PC-3 (cell line): Measurements from ENCODE around the gene IRX2. TPM values are rescaled to one million over a fixed set of nuclear protein-coding genes. Genes with fewer than 3 reads are reported as not detected.

ENCODE experiments used
- ATAC-seq: fragments of 200-7000 bp; cut with Tn5 transposase; 2 replicates; pipeline ENCODE4 v1.9.1; 2020; ENCODE audit warnings: mild to moderate bottlenecking, moderate library complexity
- BruUV-seq: library from RNA; stranded (reverse); fragments of 400-500 nt; replicated peaks from 2 replicates; lab custom pipeline; 2021; lab: Mats Ljungman, UMichigan
- CTCF ChIA-PET: fragments of 300-600 bp; sonication (Branson Sonifier 250); formaldehyde crosslinking; loops from one replicate; lab custom pipeline; 2022; ENCODE audit warnings: antibody characterized with exemption; lab: Charles Lee
- POLR2A ChIA-PET: fragments of 300-600 bp; sonication (Branson Sonifier 250); formaldehyde crosslinking; loops from one replicate; lab custom pipeline; 2022; ENCODE audit warnings: antibody characterized with exemption; ENCODE audit not compliant: unreplicated experiment; lab: Charles Lee
- DNase-seq: peaks from one replicate; pipeline ENCODE4 v3.0.0-alpha.2; 2015
- H2AFZ ChIP-seq: fragments of 300-600 bp; sonication (generic); 2 replicates; pipeline ENCODE4 v1.6.0; 2016; ENCODE audit warnings: antibody characterized with exemption, low read length
- H3F3A ChIP-seq: fragments of 300-600 bp; sonication (generic); one replicate; pipeline ENCODE4 v1.6.0; 2017; ENCODE audit warnings: antibody characterized with exemption, low read length, control low read depth, mild to moderate bottlenecking; ENCODE audit not compliant: unreplicated experiment
- H3K27ac ChIP-seq: fragments of 300-600 bp; sonication (generic); 2 replicates; pipeline ENCODE4 v1.5.1; 2016; ENCODE audit warnings: mild to moderate bottlenecking, low read length
- H3K27me3 ChIP-seq: fragments of 300-600 bp; sonication (generic); 2 replicates; pipeline ENCODE4 v1.6.1; 2016; ENCODE audit warnings: low read length, mixed read lengths
- H3K36me3 ChIP-seq: fragments of 300-600 bp; sonication (generic); 2 replicates; pipeline ENCODE4 v1.6.1; 2016; ENCODE audit warnings: low read depth, mixed run types, low read length, mixed read lengths
- H3K4me1 ChIP-seq: fragments of 300-600 bp; sonication (generic); 2 replicates; pipeline ENCODE4 v1.5.1; 2016; ENCODE audit warnings: low read length; ENCODE audit not compliant: insufficient read depth
- H3K4me2 ChIP-seq: fragments of 300-600 bp; sonication (generic); 2 replicates; pipeline ENCODE4 v1.6.0; 2016; ENCODE audit warnings: low read length
- H3K4me3 ChIP-seq: fragments of 300-600 bp; sonication (generic); 2 replicates; pipeline ENCODE4 v1.5.1; 2016; ENCODE audit warnings: mild to moderate bottlenecking, low read length, mixed read lengths
- H3K79me2 ChIP-seq: fragments of 300-600 bp; sonication (generic); 2 replicates; pipeline ENCODE4 v1.6.1; 2017; ENCODE audit warnings: low read length, mixed read lengths
- H3K9ac ChIP-seq: fragments of 300-600 bp; sonication (generic); 2 replicates; pipeline ENCODE4 v1.6.0; 2016; ENCODE audit warnings: mild to moderate bottlenecking, low read length
- H3K9me2 ChIP-seq: fragments of 300-600 bp; sonication (generic); replicated peaks from 2 replicates; pipeline ENCODE4 v1.6.1; 2016; ENCODE audit warnings: mixed run types, low read length, mixed read lengths
- H3K9me3 ChIP-seq: fragments of 300-600 bp; sonication (generic); 2 replicates; pipeline ENCODE4 v1.6.1; 2016; ENCODE audit warnings: low read length, mixed read lengths
- H4K20me1 ChIP-seq: fragments of 300-600 bp; sonication (generic); 2 replicates; pipeline ENCODE4 v1.6.1; 2016; ENCODE audit warnings: low read length, mixed read lengths
- EZH2 ChIP-seq: fragments of 300-600 bp; sonication (generic); IDR thresholded peaks from one replicate; pipeline ENCODE4 v1.6.1; 2017; ENCODE audit warnings: antibody characterized with exemption, mild to moderate bottlenecking, low read length; ENCODE audit not compliant: unreplicated experiment
- EZH2phosphoT487 ChIP-seq: fragments of 300-600 bp; sonication (generic); IDR thresholded peaks from 2 replicates; pipeline ENCODE4 v1.6.1; 2018; ENCODE audit warnings: mild to moderate bottlenecking, antibody characterized with exemption, low read length, borderline replicate concordance
- intact Hi-C: fragments of 100-400 bp; cut with micrococcal nuclease; formaldehyde crosslinking; loops from 2 replicates; pipeline ENCODE4 v1.9.0; 2023
- total RNA-seq: library from RNA; depleted of rRNA; stranded (reverse); fragments of >200 nt; gene quantifications from 2 replicates; pipeline ENCODE4 v1.2.3, GENCODE V29; 2014
- TF ChIP-seq, protein P1 (sequence below): fragments of 300-600 bp; sonication (generic); conservative IDR thresholded peaks from 2 replicates; pipeline ENCODE4 v1.5.1; 2017; ENCODE audit warnings: antibody characterized with exemption, low read depth, mild to moderate bottlenecking, low read length

Gene IRX2
- total RNA-seq, 1 experiment from 2014 or later, result 10.4 TPM

DNA sequence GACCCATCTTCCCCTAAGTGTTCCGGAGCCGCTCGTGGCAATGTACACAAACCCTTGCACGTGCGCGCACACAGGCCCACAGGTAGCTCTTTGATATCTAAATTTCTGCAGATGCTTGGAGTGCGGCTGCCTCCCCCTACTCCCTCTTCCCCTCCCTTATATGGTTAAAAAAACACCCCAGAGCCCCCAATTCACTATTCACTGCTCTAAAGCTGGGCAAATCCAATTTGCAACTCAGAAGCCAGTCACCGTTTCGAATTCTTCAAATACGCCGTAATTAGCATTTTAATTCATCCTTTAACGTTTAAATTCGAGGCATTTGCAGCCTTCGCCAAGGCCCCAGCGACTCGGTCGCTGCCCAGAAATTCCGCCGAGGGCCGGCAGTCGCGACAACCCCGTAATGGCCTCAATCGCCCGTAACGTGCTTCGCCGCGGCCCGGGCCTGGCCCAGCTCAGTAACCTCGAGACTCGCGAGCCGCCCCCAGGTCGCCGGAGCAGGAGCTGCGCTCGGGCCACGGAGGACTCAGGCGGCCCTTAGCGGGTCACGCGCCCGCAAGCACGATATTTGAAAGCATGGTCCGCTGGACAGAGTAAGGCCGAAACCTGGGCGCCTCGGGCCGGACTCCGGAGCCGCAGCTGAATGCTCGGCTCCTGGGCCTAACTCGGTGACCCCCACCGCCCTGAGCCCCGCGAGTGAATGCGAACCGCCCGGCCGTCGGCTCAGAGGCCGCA lies 1.3 kb downstream of the IRX2 start:
- Histone ChIP-seq H3K79me2 (peaks cover 25% of the 10 kb centered on the region), H3K4me2 (peak overlapping the region; percentile 94), H3K4me3 (peak overlapping the region; percentile 71), H3K36me3 (peaks cover 7% of the 10 kb centered on the region; the same call in 1 of the 2 replicates), H3K9ac (peak overlapping the region; percentile 48), H2AFZ (peak overlapping the region; percentile 64), H4K20me1 (peaks cover 7% of the 10 kb centered on the region; the same call in 1 of the 2 replicates), H3K4me1 (peaks cover 11% of the 10 kb centered on the region; the same call in 1 of the 2 replicates), H3K27ac (no peak overlapping the region), H3K9me3 (no peaks in the 10 kb centered on the region), H3K27me3 (no peaks in the 10 kb centered on the region), H3K9me2 (no peaks in the 10 kb centered on the region), H3F3A (no peaks in the 10 kb centered on the region)
- no peak for DNase-seq
- ChIA-PET CTCF (no interaction called here), POLR2A (no interaction called here)
- BruUV-seq, result no TSS peak
- peak; percentile 2 for ATAC-seq
- intact Hi-C loops, result no loop called here
- TF ChIP-seq, protein P1, sequence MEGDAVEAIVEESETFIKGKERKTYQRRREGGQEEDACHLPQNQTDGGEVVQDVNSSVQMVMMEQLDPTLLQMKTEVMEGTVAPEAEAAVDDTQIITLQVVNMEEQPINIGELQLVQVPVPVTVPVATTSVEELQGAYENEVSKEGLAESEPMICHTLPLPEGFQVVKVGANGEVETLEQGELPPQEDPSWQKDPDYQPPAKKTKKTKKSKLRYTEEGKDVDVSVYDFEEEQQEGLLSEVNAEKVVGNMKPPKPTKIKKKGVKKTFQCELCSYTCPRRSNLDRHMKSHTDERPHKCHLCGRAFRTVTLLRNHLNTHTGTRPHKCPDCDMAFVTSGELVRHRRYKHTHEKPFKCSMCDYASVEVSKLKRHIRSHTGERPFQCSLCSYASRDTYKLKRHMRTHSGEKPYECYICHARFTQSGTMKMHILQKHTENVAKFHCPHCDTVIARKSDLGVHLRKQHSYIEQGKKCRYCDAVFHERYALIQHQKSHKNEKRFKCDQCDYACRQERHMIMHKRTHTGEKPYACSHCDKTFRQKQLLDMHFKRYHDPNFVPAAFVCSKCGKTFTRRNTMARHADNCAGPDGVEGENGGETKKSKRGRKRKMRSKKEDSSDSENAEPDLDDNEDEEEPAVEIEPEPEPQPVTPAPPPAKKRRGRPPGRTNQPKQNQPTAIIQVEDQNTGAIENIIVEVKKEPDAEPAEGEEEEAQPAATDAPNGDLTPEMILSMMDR, result no peak
- no peak for TF ChIP-seq EZH2phosphoT487
- no peak for TF ChIP-seq EZH2

DNA sequence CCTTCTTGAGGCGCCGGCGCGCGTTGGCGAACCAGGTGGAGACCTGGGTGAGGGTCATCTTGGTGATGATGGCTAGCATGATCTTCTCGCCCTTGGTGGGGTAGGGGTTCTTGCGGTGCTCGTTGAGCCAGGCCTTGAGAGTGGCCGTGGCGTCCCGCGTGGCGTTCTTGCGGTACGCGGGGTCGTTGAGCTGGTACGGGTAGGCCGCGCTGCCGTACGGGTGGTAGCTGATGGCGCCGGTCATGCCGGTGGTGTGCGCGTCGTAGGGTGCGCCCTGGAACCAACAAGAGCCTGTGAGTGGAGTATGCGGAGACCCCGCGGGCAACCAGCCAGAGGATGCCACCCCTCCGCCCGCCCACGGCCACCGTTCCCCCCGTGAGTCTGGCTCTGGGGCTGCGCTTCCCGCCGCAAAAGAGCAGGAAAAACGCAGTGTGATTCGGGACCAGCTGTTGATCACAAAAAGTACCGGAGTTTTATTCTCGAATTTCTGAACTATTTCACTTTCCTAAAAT lies 1.9 kb downstream of the IRX2 start:
- POLR2A ChIA-PET, result no interaction called here
- ATAC-seq (no peak), DNase-seq (no peak)
- no peak overlapping the region for H3K27ac ChIP-seq
- TSS peak; percentile 49 for BruUV-seq
- H3K9ac ChIP-seq, result no peak overlapping the region
- no peaks in the 10 kb centered on the region for H3K9me2 ChIP-seq
- peak overlapping the region; percentile 71 for H3K4me3 ChIP-seq
- TF ChIP-seq EZH2, result no peak
- TF ChIP-seq, protein P1, result no peak
- TF ChIP-seq EZH2phosphoT487, result no peak
- H3K36me3 ChIP-seq, result peaks cover 7% of the 10 kb centered on the region; the same call in 1 of the 2 replicates
- CTCF ChIA-PET, result no interaction called here
- H3K4me1 ChIP-seq, result peaks cover 11% of the 10 kb centered on the region; the same call in 1 of the 2 replicates
- no peaks in the 10 kb centered on the region for H3K9me3 ChIP-seq
- H2AFZ ChIP-seq, result no peak overlapping the region
- H4K20me1 ChIP-seq, result peaks cover 7% of the 10 kb centered on the region; the same call in 1 of the 2 replicates
- peak overlapping the region; percentile 94 for H3K4me2 ChIP-seq
- no peaks in the 10 kb centered on the region for H3F3A ChIP-seq
- intact Hi-C loops, result no loop called here
- H3K79me2 ChIP-seq, result peaks cover 25% of the 10 kb centered on the region
- H3K27me3 ChIP-seq, result no peaks in the 10 kb centered on the region
